Hepatocyte (in vitro differentiated cells): ENCODE results near the gene CHST1. TPM values are rescaled to one million over a fixed set of nuclear protein-coding genes. Genes with fewer than 3 reads are reported as not detected.

ENCODE experiments used
- DNase-seq: peaks from one replicate; pipeline ENCODE4 v3.0.0-alpha.2; 2016; ENCODE audit warnings: low spot score
- H2AFZ ChIP-seq: fragments of 200-600 bp; sonication (generic); 2 replicates; pipeline ENCODE4 v1.6.0; 2016; ENCODE audit warnings: antibody characterized with exemption, mild to moderate bottlenecking
- H3K27ac ChIP-seq: fragments of 200-600 bp; sonication (generic); 2 replicates; pipeline ENCODE4 v1.5.1; 2016; ENCODE audit warnings: mild to moderate bottlenecking
- H3K27me3 ChIP-seq: fragments of 200-600 bp; sonication (generic); 2 replicates; pipeline ENCODE4 v1.6.1; 2016
- H3K36me3 ChIP-seq: fragments of 200-600 bp; sonication (generic); replicated peaks from 2 replicates; pipeline ENCODE4 v1.5.1; 2016; ENCODE audit warnings: low read depth; ENCODE audit not compliant: insufficient read depth
- H3K4me1 ChIP-seq: fragments of 200-600 bp; sonication (generic); 2 replicates; pipeline ENCODE4 v1.5.1; 2016; ENCODE audit warnings: mild to moderate bottlenecking, moderate library complexity; ENCODE audit not compliant: insufficient read depth
- H3K4me2 ChIP-seq: fragments of 200-600 bp; sonication (generic); 2 replicates; pipeline ENCODE4 v1.6.0; 2016
- H3K4me3 ChIP-seq: fragments of 200-600 bp; sonication (generic); 2 replicates; pipeline ENCODE4 v1.5.1; 2016; ENCODE audit warnings: mild to moderate bottlenecking
- H3K79me2 ChIP-seq: fragments of 200-600 bp; sonication (generic); 2 replicates; pipeline ENCODE4 v1.6.0; 2017; ENCODE audit warnings: mild to moderate bottlenecking
- H3K9me2 ChIP-seq: fragments of 200-600 bp; sonication (generic); replicated peaks from 2 replicates; pipeline ENCODE4 v1.6.0; 2017; ENCODE audit warnings: mild to moderate bottlenecking; ENCODE audit not compliant: insufficient read depth
- H3K9me3 ChIP-seq: fragments of 200-600 bp; sonication (generic); 2 replicates; pipeline ENCODE4 v1.5.1; 2016; ENCODE audit warnings: low read depth, mild to moderate bottlenecking
- H4K20me1 ChIP-seq: fragments of 200-600 bp; sonication (generic); 2 replicates; pipeline ENCODE4 v1.6.0; 2016; ENCODE audit warnings: mild to moderate bottlenecking; ENCODE audit not compliant: insufficient read depth, poor library complexity, severe bottlenecking
- EZH2 ChIP-seq: fragments of 200-600 bp; sonication (generic); IDR thresholded peaks from 2 replicates; pipeline ENCODE4 v1.6.1; 2016; ENCODE audit warnings: antibody characterized with exemption, mild to moderate bottlenecking, borderline replicate concordance
- EZH2phosphoT487 ChIP-seq: fragments of 200-600 bp; sonication (generic); IDR thresholded peaks from one replicate; pipeline ENCODE4 v1.6.1; 2018; ENCODE audit warnings: antibody characterized with exemption, mild to moderate bottlenecking, low read depth, moderate library complexity; ENCODE audit not compliant: unreplicated experiment, severe bottlenecking
- WGBS: methylation state at CpG from one replicate; pipeline ENCODE4 v1.1.6; 2016; ENCODE audit warnings: low lambda C conversion rate; ENCODE audit errors: missing lambda C conversion rate; 5-methylcytosine and 5-hydroxymethylcytosine counted together
- polyA plus RNA-seq: library from polyadenylated mRNA; unstranded; fragments of >200 nt; fragmentation: Nextera tagmentation; extraction: Ambion mirVana; gene quantifications from 2 replicates; pipeline ENCODE4 v1.2.1, GENCODE V29; 2016
- total RNA-seq: library from RNA; depleted of rRNA; stranded (reverse); fragments of >200 nt; gene quantifications from 2 replicates; pipeline ENCODE4 v1.2.3, GENCODE V29; 2014
- TF ChIP-seq, protein P1 (sequence below): fragments of 200-600 bp; sonication (generic); IDR thresholded peaks from 2 replicates; pipeline ENCODE4 v1.5.1; 2016; ENCODE audit warnings: antibody characterized with exemption, mild to moderate bottlenecking; ENCODE audit not compliant: poor library complexity

CHST1 gene
- total and polyA plus RNA-seq, 2 experiments from 2014 or later: 1.3 to 1.9 TPM

DNA sequence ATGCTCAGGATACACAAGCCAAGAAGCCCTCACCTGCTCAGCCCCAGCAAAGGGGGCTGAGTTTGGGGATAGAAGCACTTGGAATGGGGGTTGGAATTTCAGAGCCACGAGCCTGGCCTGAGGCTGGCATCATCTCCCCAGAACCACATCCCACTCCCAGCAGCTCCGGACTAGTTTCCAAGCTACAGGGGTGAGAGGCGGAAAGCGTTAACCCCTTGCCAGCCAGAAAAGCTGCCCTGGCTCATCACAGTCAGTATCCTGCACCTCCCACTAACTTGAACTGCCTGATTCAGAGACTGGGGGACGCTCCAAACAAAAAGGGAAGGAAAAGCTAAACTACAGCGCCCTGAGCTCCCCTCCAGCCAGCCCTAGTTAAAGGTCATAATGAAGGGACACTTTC is 19.0 kb upstream of the CHST1 start:
- H3K36me3 ChIP-seq: no peaks in the 10 kb centered on the region
- 55% methylated on average over 6 of the region's 6 CpGs for WGBS
- H3K4me3 ChIP-seq: no peak overlapping the region
- no peaks in the 10 kb centered on the region for H4K20me1 ChIP-seq
- H2AFZ ChIP-seq: no peak overlapping the region
- DNase-seq: no peak
- H3K9me3 ChIP-seq: no peaks in the 10 kb centered on the region
- no peaks in the 10 kb centered on the region for H3K79me2 ChIP-seq
- no peak for TF ChIP-seq EZH2
- TF ChIP-seq EZH2phosphoT487: no peak
- H3K9me2 ChIP-seq: no peaks in the 10 kb centered on the region
- H3K27ac ChIP-seq: no peak overlapping the region
- no peaks in the 10 kb centered on the region for H3K4me1 ChIP-seq
- peaks cover 3% of the 10 kb centered on the region for H3K27me3 ChIP-seq
- no peak overlapping the region for H3K4me2 ChIP-seq

- H3K27ac ChIP-seq: no peak overlapping the region
- DNase-seq: no peak
- no peak overlapping the region for H2AFZ ChIP-seq
- H4K20me1 ChIP-seq: no peaks in the 10 kb centered on the region
- no peak overlapping the region for H3K4me3 ChIP-seq
- no peaks in the 10 kb centered on the region for H3K9me2 ChIP-seq
- no peak overlapping the region for H3K4me2 ChIP-seq
- no peaks in the 10 kb centered on the region for H3K4me1 ChIP-seq
- WGBS: 85% methylated on average over 8 of the region's 8 CpGs
- no peaks in the 10 kb centered on the region for H3K36me3 ChIP-seq
- TF ChIP-seq EZH2 (no peak), EZH2phosphoT487 (no peak)
- TF ChIP-seq, protein P1, sequence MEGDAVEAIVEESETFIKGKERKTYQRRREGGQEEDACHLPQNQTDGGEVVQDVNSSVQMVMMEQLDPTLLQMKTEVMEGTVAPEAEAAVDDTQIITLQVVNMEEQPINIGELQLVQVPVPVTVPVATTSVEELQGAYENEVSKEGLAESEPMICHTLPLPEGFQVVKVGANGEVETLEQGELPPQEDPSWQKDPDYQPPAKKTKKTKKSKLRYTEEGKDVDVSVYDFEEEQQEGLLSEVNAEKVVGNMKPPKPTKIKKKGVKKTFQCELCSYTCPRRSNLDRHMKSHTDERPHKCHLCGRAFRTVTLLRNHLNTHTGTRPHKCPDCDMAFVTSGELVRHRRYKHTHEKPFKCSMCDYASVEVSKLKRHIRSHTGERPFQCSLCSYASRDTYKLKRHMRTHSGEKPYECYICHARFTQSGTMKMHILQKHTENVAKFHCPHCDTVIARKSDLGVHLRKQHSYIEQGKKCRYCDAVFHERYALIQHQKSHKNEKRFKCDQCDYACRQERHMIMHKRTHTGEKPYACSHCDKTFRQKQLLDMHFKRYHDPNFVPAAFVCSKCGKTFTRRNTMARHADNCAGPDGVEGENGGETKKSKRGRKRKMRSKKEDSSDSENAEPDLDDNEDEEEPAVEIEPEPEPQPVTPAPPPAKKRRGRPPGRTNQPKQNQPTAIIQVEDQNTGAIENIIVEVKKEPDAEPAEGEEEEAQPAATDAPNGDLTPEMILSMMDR: no peak
- H3K27me3 ChIP-seq: peaks cover 3% of the 10 kb centered on the region
- H3K79me2 ChIP-seq: no peaks in the 10 kb centered on the region
- no peaks in the 10 kb centered on the region for H3K9me3 ChIP-seq
These were observed 18.0 kb upstream of the CHST1 start for GRCh38 chr11:45683271-45684058.

DNA sequence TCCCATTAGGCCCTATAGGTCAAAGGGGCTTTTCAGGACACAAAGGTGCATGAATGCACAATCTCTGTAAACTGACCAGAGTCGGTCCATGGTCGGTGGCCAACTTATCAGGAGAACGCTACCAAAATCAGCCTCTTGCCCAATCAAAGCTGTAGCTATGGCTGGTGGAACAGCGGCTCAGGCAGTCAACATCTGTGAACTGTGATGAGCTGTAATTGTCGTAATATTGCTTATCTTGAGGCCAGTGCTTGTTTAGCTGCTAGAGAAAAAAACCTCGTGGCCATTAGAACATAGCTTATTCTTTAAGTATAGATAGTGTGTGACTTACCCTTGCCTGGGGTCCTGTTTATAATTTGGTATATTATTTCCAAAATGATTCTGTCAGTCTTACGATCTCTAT is 14.4 kb upstream of the CHST1 start:
- H3K4me3 ChIP-seq: no peak overlapping the region
- no peaks in the 10 kb centered on the region for H3K36me3 ChIP-seq
- H4K20me1 ChIP-seq: no peaks in the 10 kb centered on the region
- TF ChIP-seq EZH2: no peak
- TF ChIP-seq, protein P1: no peak
- H3K27me3 ChIP-seq: no peaks in the 10 kb centered on the region
- H2AFZ ChIP-seq: no peak overlapping the region
- H3K4me1 ChIP-seq: no peaks in the 10 kb centered on the region
- 81% methylated on average over 7 of the region's 7 CpGs for WGBS
- H3K27ac ChIP-seq: no peak overlapping the region
- no peaks in the 10 kb centered on the region for H3K9me2 ChIP-seq
- H3K4me2 ChIP-seq: no peak overlapping the region
- H3K79me2 ChIP-seq: no peaks in the 10 kb centered on the region
- no peaks in the 10 kb centered on the region for H3K9me3 ChIP-seq
- DNase-seq: no peak

GRCh38 chr11:45678976-45679375 is 13.6 kb upstream of the CHST1 start:
- 73% methylated on average over 7 of the region's 7 CpGs for WGBS
- H3K4me3 ChIP-seq: no peak overlapping the region

More at GRCh38 chr11:45678976-45679375, 13.6 kb upstream of the CHST1 start:
- H3K4me1 ChIP-seq: no peaks in the 10 kb centered on the region
- H3K36me3 ChIP-seq: no peaks in the 10 kb centered on the region
- no peaks in the 10 kb centered on the region for H3K9me2 ChIP-seq
- H3K9me3 ChIP-seq: no peaks in the 10 kb centered on the region
- H3K27me3 ChIP-seq: no peaks in the 10 kb centered on the region
- no peaks in the 10 kb centered on the region for H3K79me2 ChIP-seq
- no peak overlapping the region for H3K27ac ChIP-seq
- no peak overlapping the region for H2AFZ ChIP-seq
- H3K4me2 ChIP-seq: no peak overlapping the region
- DNase-seq: no peak
- no peaks in the 10 kb centered on the region for H4K20me1 ChIP-seq
- TF ChIP-seq, protein P1: no peak
- TF ChIP-seq EZH2phosphoT487 (no peak), EZH2 (no peak)
